HEK293T (cell line): ENCODE results near the gene CKB.

ENCODE experiments used
- ARNT ChIP-seq: fragments of 450-650 bp; IDR thresholded peaks from 2 replicates; pipeline ENCODE4 v1.6.1; 2017; ENCODE audit warnings: mild to moderate bottlenecking
- CTBP1 ChIP-seq: fragments of 450-650 bp; IDR thresholded peaks from 2 replicates; pipeline ENCODE4 v1.6.1; 2016; ENCODE audit warnings: borderline replicate concordance
- ZNF384 ChIP-seq: fragments of 450-650 bp; IDR thresholded peaks from 2 replicates; pipeline ENCODE4 v1.6.1; 2016

DNA sequence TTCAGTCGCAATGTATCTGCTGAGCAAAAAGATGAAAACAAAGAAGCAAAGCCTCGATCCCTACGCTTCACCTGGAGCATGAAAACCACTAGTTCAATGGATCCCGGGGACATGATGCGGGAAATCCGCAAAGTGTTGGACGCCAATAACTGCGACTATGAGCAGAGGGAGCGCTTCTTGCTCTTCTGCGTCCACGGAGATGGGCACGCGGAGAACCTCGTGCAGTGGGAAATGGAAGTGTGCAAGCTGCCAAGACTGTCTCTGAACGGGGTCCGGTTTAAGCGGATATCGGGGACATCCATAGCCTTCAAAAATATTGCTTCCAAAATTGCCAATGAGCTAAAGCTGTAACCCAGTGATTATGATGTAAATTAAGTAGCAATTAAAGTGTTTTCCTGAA is 19.8 kb downstream of the CKB start:
- TF ChIP-seq CTBP1 (no peak), ARNT (no peak), ZNF384 (no peak)
